Measurements from ENCODE around the gene PICALM.
A peak's percentile ranks its signal among the peaks of the same experiment; 100 is the strongest.
"Not testable (repeated sequence)": the region's sequence is repeated elsewhere in the genome, so short reads cannot be mapped to it uniquely, and the experiment has no call there.

PICALM gene

GRCh38 chr11:85977751-85978160 lies 91.1 kb downstream of the PICALM start:
- no peak for DNase-seq (ENCODE audit: low spot score)

GRCh38 chr11:85976525-85976924 lies 92.4 kb downstream of the PICALM start:
- DNase-seq (ENCODE audit: low spot score) = no peak

- DNase-seq (ENCODE audit: low spot score) = no peak
Observed at GRCh38 chr11:85974122-85974521, 94.8 kb downstream of the PICALM start.

GRCh38 chr11:85970593-85970992 lies 98.3 kb downstream of the PICALM start:
- no peak for DNase-seq (ENCODE audit: low spot score)

- no peak for DNase-seq (ENCODE audit: low spot score)
Observed at GRCh38 chr11:85967457-85967856, 101.4 kb downstream of the PICALM start.

GRCh38 chr11:85965202-85965601 lies 103.7 kb downstream of the PICALM start:
- no peak for DNase-seq (ENCODE audit: low spot score)

DNA sequence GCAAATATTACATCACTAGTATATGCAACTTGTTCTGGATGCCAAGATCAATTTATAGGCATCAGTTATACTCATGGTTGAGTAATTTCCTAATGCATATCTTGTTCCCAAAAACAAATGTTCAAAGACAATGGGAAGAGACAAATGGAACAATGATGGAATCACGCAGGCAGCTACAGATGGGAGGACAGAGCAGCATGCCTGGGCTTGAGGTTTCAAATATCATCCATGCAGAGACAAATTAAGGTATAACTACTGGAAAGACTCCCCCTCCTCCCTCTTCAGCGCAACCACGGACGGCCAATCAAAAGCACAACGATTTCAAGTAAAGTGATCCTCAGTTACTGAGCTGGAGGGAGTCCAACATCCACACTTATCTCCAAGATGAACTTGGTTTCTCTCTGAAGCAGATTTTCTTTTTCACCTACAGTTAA lies 106.9 kb downstream of the PICALM start:
- DNase-seq (ENCODE audit: low spot score) = peak; percentile 38

DNA sequence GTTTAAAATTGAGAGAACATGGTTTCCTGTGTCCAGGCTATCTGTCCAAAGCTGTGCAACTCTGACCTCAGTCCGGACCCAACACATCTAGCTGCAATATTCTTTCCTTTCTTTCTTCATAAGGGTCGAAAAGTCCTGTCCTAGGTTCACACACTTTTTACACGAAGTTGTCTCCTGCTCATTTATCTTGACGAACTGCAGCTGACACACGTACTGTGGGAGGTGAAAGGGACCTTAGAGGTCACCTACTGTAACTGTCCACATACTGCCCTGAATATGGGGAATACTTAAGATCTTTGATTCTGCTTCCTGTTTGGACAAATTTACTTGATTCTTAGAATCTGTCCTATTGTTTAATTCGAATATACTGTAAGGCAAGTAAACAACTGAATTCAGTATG lies 107.8 kb downstream of the PICALM start:
- DNase-seq (ENCODE audit: low spot score) = no peak

GRCh38 chr11:85960678-85961077 lies 108.2 kb downstream of the PICALM start:
- no peak for DNase-seq (ENCODE audit: low spot score)

GRCh38 chr11:85955531-85955930 lies 113.4 kb downstream of the PICALM start:
- DNase-seq (ENCODE audit: low spot score) = no peak

DNA sequence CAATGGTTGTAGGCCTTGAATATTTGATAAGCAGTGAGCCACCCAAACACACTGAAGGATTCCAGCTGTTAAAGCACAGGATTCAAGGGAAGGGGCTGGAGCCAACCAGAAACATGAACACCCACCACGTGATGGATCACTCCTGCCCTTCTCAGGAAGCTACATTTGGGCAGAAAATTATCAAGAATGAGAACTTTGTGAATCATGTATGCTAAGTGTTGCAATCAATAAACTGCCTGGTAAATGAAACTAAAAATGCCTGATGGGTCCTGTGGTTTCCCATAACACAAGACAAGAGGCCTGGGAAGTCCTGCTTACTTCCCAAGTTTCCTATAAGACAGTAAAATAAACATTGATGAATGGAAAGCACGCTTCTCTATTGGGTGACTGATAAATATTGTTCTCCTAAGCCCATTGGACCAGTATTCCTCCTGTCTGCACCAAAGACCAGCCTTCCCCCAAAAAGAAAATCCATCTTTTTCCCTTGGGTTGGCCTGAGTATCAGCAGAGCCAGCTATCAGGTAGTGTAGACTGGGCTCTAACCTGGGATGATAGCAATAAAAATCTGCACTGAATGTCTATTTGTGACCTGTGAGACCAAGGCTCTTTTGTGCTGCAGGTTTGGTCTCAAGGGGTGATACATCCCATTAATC lies 115.3 kb downstream of the PICALM start:
- DNase-seq (ENCODE audit: low spot score) = no peak

DNA sequence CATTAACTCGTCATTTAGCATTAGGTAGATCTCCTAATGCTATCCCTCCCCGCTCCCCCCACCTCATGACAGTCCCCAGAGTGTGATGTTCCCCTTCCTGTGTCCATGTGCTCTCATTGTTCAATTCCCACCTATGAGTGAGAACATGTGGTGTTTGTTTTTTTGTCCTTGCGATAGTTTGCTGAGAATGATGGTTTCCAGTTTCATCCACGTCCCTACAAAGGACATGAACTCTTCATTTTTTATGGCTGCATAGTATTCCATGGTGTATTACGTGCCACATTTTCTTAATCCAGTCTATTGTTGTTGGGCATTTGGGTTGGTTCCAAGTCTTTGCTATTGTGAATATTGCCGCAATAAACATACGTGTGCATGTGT lies 116.8 kb downstream of the PICALM start:
- DNase-seq (ENCODE audit: low spot score) = not testable (repeated sequence)

- DNase-seq (ENCODE audit: low spot score) = no peak
Observed at GRCh38 chr11:85951428-85952107, 117.3 kb downstream of the PICALM start.

DNA sequence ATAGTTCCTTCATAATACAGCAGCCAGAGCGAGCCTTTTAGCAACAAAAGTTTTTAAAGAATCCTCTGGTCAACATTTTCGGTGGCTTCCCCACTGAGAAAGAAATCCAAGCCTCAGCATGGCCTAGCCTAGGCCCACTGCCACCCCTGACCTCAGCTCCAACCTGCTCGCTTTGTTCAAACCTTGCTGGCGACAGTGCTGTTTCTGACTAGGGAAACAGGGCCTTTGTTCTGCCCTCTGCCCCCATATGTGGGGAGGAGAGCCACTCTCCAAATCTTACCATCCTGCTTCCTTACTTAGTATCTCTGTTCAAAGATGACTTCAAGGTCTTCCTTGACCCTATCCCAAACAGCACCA lies 117.9 kb downstream of the PICALM start:
- no peak for DNase-seq (ENCODE audit: low spot score)

GRCh38 chr11:85950317-85951048 lies 118.4 kb downstream of the PICALM start:
- DNase-seq (ENCODE audit: low spot score) = no peak

DNA sequence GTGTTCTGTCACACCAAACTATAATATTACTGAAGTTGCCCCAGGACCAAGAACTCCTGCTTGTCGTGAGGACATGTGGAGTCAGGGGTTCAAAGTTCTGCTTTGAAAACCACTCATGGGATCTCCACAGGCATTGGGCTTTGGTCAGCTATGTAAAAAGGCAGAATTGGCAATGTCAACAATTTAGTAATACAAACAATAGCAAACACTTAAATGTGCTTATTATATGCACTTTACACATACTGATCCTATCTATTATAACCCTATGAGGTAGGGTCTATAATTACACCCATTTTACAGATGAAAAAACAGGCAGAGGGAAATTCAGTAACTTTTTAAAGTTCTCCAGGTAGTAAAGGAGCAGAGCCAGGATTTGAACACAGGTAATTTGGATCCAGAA lies 119.1 kb downstream of the PICALM start:
- DNase-seq (ENCODE audit: low spot score) = no peak

DNA sequence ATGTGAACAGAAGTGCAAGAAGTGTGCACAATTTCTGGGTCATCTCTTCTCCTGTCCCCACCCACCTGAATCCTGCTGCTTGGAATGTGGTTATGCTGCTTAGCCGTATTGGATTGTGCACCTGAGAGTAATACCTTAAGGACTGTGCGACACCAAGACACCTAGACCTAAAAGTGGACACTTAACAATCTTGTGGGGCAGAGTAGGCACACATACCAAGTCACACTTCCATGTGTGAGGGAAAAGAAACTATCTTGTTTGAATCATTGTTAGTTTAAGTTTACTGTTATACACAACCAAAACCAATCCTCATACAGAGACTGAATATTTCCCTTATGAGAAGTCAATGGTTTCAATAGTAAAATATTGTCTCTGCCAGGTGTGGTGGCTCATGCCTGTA lies 120.0 kb downstream of the PICALM start:
- no peak for DNase-seq (ENCODE audit: low spot score)

DNA sequence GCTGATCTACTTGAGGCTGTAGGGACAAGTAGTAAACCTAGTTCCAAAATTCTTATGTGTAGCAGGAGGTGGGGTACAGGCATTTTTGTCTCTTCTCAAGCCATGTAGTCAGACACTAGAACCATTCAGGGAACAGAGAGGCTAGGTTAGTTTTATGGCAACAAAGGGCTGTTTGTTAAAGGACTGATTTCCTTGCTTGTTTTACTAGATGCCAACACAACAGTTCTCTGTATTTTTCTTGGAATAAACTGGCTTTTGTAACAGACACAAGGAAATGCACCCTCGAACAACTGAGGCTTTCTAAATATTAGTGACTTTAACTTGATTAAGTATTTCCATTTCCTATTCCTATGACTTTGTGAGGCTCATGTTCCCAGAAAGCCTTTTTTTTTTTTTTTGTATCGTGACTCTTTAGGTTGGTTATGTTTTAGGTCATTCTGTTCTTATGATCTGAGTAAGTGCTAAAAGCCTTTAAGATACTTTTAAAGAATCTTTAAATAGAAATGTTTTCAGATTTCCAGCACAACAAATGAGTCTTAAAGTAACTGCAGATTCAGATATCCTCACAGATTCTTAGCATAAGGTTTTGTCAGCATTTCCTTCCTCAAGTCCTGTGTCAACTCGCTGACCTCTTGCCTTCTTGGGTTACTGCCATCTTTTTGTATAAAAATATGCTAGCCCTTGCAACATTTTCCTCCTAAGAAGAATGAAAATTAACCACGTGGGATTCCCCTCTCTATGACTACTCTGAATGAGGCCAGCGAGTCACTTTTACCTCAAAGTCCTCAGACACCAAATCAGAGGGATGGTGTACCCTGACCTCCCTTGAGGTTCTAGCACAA lies 121.2 kb downstream of the PICALM start:
- DNase-seq (ENCODE audit: low spot score) = no peak

DNA sequence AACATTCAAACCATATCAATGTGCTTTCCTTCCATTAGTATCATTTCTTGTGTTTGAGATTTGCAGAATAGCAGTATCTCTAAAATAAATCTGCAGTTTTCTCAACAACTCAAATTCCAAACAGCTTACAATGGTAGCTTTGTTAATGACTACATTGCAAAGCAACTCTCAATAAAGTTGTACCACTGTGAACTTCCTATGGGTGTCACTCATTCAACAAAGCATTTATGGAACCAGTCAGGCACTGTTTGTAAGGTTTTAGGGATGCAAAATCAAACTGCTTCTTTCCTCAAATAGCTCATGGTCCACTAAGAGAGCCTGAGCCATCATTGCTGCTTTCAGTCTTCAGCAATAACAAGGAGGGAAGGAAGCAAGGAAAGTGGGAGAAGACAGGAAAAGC lies 122.7 kb downstream of the PICALM start:
- no peak for DNase-seq (ENCODE audit: low spot score)

DNA sequence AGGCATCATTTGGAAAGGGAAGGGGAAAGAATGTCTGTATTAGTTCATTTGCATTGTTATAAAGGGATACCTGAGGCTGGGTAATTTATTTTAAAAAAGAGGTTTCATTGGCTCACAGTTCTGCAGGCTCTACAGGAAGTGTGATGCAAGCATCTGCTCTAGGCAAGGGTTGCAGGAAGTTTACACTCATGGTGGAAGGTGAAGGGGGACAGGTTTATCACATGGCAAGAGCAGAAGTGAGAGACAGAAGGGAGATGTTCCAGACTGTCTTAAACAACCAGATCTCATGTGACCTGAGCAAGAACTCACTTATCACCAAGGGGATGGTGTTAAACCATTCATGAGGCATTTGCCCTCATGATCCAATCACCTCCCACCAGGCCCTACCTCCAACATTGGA lies 123.1 kb downstream of the PICALM start:
- DNase-seq (ENCODE audit: low spot score) = no peak

DNA sequence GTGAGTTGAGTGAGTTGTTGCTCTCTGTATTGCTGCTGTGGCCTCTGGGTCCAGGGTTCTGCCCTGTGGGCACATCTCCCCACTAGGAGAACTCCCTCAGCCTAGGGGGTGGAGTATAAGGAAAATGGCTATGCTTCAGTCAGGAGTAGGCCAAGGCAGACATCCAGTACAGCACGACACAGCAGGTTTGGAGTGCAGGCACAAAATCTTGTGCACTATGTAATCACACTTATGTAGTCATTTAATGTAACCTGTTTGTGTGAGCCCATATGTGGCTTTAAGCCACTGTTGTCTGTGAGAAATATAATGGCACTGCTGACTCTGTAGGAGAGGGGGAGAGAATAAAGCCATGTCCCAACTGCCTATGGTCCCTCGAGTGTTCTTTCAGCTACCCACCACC lies 123.6 kb downstream of the PICALM start:
- no peak for DNase-seq (ENCODE audit: low spot score)

DNA sequence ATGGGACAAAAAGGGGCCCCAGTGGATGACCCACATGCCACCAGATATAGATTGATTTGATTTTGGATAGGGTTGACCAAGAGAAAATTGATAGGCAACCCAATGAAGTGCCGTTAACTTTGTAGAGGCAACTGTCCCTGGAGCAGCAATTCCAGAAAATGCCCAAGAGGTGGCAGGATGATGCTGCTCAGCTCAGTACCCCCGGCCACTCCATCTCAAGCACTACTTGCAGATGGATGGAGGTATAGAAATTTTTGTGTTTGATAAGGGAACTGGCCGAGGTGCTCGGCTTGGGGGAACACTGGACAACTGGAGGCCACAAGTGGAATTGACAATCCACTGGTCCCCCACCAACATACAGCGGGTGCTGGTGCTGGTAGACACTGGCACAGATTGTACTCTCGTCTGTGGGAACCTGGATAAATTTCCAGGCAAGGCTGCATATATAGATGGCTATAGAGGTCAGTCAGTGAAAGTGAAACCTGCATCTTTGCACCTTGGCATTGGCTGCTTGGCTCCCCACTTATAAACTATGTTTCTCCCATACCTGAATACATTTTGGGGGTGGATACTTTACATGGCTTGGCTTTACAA lies 127.4 kb downstream of the PICALM start:
- DNase-seq (ENCODE audit: low spot score) = peak; percentile 23
